ENCODE data around the gene SAP30L. TPM values are rescaled to one million over a fixed set of nuclear protein-coding genes. Genes with fewer than 3 reads are reported as not detected.

Gene SAP30L, protein sequence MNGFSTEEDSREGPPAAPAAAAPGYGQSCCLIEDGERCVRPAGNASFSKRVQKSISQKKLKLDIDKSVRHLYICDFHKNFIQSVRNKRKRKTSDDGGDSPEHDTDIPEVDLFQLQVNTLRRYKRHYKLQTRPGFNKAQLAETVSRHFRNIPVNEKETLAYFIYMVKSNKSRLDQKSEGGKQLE
- total RNA-seq (2014; rRNA removed; shearing (Covaris generic)), result 22.4 and 41.8 TPM in 2 replicates

DNA sequence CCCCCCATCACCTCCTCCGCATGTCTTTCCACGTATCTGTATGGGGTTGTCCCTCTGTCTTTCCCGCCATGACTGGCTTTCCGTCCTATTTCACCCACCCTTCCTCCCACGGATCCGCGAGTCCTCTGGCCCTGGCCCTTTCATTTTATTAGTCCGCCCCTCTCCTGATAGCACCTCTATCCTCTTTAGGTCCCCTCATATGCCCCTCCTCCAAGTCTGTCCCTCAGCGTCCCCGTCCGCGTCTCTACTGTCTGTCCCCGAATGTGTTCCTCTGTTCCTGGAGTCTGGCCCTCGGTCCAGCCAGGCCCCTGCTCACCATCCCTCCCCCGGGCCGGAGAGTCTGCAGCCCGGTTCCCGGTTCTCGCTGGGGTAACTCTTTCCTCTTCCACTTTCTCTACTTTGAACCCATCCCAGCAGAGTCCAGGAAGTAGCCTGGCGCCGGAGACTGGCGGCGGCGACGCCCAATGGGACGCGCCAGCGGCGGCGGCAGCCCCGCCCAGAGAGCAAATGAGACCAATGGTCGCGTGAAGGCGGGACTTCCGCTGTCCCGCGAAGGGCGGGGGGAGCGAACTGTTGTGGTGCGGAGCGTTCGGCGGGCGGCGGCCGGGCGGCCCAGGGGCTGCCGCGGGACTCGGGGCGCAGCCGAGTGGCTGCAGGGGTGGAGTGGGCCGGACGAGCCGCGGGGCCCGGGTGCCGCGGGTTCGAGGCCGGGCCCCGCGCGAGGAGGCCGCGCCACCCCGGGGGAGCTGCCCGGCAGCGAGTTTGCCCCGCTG is at the start of gene SAP30L:
SAP30L (plus strand) TSS at position 576 of the 773 bp plus-strand sequence. CDS start 608 bp downstream, outside the sequence.
- peak; percentile 93 for DNase-seq (ENCODE audit: low spot score)

DNA sequence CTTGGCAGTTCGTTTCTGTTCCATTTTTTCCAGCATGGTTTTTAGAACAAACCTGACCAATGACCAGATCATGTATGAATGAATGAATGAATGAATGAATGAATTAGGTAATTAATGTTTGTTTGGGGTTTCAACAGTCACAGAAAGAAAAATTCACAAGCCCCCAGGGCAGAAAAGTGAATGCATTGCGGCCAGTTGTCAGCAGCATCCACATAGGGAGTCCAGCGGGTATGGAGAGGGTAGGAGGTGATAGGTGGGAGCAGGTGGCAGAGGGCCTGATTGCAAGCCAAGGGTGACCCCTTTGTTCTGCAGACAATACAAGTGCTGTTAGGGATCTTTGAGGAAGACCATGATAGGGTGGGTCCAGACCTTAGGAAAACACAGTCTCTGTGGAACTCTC is 49.7 kb upstream of the SAP30L start:
- no peak for DNase-seq (ENCODE audit: low spot score)

DNA sequence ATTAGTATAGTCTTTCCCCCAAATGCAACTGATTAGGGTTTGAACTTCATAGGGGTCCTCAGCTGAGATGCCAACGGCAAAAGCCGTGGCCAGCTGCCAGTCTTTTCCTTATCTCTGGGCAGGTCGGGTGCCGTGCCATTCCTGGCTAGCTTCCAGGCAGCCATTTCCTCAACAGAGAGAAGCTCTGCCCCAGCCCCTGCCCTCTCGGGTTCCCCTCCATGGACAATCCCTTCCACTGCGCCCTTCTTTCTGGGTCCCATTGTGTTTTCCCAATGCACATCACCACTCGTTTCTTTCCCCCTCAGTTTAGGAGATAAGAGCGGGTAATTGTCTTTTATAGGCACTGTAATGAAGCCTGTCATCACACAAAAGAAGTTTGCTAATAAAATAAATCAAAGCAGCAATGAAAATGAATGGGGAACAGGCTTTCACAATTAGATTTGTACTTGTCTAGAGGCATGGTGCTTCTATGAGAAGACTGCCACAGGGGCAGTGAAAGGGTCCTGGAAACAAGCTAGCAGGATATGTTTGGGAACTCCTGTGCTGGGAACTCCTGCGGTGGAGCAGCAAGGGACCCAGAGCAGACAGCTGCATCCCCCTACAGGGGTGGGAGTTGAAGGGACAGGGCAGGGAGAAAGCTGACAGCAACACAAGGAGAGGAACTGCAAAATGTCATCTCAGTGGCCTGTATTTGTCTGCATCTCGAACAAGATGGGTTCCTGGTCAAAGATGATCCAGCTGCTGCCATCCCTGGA is 48.0 kb upstream of the SAP30L start:
- no peak for DNase-seq (ENCODE audit: low spot score)

DNA sequence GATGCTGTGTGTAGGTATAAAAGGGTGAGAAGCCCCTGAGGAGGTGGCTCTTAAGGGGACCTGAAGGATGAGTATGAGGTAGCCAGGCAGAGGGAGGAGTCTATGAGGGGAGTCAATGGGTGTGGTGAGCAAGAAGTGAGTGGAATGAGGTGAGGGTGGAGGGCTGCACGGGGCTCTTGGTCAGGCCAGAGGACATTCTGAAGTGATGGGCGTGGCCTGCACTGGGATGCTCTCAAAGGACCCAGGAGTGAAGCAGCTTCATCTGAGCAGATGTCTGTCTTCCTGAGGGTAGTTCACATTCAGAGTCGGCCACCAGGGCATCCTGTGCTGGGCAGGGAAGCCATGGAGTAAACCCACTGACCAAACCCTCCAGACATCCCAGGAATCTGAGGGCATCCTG is 45.1 kb upstream of the SAP30L start:
- DNase-seq (ENCODE audit: low spot score), result no peak

DNA sequence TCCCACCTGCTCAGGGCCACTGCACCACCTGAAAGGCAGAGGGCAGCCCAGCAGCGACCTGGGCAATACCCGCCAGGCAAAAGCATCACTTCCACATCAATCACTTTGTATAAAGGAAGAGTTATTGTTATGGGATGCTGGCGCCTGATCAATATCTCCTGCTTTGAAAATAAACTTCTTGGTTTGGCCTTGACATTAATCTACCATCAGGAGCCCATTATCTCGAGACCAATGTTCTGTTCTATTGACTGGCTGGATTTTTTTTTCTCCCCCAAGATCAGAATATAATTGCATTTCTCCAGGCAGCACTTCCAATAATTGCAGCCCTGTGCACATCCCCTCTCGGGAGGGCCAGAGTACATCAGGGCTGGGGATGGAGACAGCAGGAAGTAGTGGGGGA is 44.4 kb upstream of the SAP30L start:
- no peak for DNase-seq (ENCODE audit: low spot score)

DNA sequence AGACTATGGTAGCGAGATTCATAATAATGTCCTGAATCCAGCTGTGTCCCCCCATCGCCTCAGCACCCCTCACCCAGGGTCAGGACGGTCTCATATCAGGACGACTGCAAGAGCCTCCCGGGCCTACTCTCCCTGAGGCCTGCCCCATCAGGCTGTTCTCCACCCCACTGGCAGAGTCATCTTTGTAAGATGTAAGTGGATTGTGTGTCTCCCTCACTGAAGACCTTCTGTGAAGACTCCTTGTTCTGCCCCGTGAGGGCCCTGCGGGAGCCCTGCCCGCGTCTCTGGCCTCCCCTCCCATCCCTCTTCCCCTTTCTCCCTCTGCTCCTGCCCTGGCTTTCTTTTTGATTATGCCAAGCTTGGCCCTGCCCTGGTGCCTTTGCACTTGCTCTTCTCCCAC is 43.9 kb upstream of the SAP30L start:
- DNase-seq (ENCODE audit: low spot score), result no peak

DNA sequence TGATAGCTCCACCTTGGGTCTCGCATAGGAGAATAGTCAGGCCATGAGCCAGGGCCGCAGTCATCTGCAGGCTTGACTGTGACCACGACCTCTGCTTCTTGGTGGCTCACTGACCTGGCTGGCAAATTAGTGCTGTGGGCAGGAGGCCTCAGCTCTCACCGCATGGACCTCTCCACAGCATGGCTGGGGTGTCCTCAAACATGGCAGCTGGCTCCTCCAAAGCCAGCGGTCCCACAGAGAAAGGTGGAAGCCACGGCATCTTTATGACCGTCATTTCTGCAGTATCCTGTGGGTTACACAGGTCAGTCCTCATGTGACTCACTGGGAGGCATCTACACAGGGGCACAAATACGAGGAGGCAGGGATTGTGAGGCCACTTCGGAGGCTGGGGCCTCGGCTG is 43.2 kb upstream of the SAP30L start:
- DNase-seq (ENCODE audit: low spot score), result no peak

DNA sequence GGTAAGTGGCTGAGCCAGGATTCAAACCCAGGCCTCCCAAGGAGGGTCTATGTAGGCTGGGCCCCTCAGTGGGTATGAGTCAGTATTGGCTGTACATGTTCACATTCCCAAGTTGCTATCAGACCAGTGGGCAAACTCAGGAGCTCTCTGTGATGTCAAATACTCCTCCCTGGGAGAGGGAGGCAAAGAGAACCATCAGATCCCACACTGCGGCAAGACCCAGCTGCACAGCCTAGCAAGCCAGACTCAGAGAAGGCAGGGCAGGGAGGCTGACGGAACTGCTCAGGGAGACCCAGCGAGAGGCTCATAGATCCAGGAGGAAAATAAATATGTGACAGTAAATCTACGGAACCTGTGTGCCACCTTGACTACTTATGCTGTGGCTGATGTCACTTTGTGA is 42.6 kb upstream of the SAP30L start:
- DNase-seq (ENCODE audit: low spot score), result no peak

DNA sequence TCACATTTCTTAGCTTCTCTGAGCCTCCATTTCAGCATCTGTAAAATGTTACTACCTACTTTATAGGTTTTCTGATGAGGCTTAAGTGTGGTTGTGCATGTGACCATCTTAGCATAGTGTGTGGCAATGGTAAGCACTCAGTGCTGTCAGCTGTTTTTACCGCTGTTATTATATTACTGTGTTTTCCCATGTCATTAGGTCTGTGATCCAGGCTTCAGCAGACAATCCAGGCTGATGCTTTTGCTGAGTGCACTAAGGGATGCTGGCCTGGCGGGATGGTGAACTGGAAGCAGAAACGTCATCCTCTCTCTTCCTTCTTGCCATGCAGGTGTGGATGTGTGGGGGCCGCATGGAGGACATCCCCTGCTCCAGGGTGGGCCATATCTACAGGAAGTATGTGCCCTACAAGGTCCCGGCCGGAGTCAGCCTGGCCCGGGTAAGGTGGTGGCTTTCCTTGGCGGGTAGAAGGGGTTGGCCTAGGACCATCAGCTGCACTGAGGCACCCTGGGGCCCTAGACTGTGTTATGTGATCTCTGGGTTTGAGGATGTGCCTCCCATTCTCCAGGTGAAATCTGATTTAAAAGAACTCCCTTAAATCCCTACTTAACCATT is 41.9 kb upstream of the SAP30L start:
- DNase-seq (ENCODE audit: low spot score), result no peak

DNA sequence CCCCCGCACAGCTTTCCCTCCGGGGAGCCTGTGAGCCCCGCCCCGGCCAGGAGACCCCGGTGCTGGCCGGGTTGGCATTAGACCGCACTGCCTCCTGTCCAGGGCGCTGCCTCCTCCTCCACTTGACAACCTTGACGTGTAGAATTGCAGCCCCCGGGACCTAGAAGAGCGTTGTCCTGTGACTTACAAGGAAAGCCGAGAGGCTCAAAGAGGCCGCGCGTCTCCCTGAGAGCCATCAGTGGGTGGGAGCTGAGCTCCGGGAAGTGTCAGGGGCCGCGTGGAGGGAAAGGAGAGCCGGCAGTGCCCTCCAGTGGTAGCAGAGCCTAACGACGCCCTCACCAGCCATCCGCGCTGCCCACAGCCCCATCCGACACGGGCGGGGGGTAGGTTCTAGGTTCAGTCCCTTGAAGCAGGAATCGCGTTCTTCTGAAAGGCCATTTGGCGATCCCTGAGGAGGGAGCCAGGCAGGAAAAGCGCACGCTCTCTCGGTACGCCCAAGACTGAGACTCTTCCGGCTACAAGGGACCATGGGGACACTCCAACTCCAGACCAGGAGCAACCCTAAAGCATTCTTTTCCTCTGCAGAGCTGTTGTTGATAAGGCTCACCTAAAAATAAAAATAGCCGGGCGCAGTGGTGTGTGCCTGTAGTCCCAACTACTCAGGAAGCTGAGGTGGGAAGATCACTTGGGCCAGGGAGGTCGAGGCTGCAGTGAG is 40.6 kb upstream of the SAP30L start:
- peak; percentile 81 for DNase-seq (ENCODE audit: low spot score)

DNA sequence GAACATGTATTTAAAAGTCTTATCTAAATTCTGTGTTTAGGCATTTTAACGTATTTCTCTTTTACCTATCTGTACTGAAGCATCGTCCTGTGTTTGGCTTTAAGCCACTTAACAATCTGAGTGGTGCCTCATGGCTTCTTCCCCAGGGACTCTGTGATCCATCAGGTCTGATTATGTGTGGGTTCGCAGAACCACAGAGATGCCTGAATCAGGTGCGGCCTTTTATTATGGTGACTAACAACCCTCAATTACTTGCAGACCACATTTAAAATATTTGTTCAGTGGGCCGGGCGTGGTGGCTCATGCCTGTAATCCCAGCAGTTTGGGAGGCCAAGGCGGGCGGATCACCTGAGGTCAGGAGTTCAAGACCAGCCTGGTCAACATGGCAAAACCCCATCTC is 39.6 kb upstream of the SAP30L start:
- DNase-seq (ENCODE audit: low spot score), result peak; percentile 89

DNA sequence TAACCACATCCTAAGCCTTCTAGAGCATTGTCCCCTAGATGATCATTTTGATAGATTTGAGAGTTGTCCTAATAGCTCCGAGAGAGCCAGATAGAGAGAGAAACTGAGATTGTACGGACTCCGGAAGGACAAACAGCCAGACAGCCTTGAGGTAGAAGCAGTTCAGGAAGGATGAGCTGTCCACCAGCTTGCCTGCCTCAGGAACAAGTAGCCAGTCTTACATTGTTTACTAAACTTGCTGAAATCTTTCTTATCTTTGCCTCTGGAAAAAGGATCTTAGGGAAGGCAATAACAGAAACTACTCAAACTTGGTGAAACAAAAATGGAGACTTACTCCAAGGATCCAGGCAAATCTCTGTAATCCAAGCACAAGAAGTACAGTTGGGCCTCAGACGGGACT is 39.0 kb upstream of the SAP30L start:
- no peak for DNase-seq (ENCODE audit: low spot score)

DNA sequence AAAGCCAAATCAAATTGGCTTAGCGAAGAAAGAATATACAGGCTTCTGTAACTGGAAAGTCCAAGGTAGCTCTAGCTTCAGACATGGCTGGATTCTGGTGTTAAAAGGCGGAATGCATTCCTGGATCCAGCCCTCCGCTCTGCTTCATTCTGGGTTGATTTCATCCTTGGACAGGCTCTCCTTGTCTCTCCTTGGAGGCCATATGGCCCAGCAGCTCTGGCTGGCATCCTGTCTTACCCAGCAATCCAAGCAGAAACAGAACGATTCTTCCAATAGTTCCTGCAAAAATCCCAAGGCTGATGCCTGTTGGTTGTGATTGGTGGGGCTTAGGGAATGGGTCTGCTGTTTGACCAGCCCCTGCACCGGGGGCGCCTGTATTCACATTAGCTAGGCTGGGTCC is 37.0 kb upstream of the SAP30L start:
- no peak for DNase-seq (ENCODE audit: low spot score)

DNA sequence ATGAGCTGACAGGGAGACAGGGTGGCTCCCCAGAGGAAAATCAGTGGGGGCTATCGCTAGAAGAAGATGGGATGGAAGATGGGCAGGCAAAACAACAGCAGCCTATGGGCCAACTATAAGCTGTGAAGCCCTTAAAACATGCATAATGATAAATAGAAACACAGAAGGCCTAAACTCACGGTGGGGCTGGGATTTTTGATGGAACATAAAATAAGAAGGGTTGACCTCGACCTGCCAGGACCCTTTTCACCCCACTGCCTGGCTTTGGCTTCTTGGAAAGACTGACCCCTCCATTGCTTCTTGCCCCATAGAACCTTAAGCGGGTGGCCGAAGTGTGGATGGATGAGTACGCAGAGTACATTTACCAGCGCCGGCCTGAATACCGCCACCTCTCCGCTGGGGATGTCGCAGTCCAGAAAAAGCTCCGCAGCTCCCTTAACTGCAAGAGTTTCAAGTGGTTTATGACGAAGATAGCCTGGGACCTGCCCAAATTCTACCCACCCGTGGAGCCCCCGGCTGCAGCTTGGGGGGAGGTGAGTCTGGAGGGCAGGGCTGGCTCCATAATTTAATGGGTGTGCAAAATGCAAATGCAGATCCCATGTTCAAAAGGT is 36.5 kb upstream of the SAP30L start:
- DNase-seq (ENCODE audit: low spot score), result no peak

DNA sequence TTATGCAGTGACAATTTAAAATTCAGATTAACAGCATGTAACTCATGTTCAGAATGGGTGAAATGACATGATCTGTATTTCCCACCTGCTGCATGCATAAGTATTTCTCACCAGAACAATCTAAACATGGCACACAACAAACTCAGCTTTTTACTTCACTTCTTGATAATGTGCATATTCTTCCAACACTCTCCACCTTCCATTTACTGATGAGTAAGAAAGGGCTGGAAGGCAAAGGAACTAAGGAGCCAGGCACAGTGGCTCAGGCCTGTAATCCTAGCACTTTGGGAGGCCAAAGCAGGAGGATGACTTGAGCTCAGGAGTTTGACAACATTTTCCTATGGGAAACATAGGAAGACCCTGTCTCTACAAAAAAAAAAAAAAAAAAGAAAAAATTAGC is 35.8 kb upstream of the SAP30L start:
- DNase-seq (ENCODE audit: low spot score), result no peak

DNA sequence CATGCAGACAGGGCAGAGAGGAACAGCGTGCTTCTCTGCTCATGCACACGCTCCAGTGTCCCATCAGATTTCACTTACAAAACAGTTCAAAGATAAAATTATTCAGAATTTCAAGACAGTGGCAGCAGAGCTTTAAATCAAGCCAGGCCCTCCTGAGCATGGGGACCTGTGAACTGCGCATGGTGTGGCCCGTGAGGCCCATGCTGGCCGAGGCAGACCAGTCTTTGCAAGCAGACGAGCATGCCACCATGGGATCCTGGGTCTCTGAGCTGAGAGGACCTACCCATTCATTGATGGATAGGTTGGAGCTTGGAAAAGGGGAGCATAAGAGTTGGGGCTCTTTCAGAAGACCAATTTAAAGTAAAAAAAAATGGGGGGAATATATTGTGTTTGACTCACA is 35.0 kb upstream of the SAP30L start:
- DNase-seq (ENCODE audit: low spot score), result no peak

DNA sequence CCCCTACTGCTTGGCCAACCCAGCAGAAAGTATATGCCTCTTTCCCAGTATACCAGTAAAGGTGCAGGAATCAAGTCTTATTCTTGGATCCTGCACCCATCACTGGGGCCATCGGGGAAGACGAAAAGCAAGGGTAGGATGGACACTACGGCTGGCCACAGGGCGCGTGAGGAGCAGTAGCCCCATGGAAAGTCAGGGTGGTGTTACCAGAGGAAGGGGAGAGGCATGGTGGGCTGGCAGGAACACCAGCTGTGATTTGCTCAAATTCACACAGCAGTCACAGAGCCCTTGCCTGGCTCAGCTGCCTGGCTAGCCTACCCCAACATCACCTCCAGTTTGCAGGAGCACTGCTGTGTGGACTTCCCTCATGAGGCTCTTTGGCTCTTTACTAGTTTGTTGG is 34.5 kb upstream of the SAP30L start:
- no peak for DNase-seq (ENCODE audit: low spot score)

DNA sequence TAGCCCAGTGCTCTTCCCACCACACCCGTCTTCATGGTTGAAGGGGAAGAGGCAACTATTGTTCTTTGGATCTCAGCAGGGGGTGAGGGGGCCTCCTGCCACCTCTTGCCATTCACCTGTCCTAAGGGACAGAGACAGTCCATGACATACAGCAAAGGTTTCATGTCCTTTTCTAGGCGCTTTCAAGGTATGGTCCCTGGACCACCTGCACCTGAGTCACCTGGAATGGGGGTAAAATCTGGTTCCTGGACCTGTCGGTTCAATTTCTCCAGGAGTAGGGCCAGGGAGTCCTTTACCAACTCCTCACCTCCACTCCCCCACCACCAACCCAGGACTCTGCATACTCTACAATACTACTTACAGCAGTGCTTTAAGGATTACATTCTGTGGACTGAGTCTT is 33.5 kb upstream of the SAP30L start:
- DNase-seq (ENCODE audit: low spot score), result no peak

DNA sequence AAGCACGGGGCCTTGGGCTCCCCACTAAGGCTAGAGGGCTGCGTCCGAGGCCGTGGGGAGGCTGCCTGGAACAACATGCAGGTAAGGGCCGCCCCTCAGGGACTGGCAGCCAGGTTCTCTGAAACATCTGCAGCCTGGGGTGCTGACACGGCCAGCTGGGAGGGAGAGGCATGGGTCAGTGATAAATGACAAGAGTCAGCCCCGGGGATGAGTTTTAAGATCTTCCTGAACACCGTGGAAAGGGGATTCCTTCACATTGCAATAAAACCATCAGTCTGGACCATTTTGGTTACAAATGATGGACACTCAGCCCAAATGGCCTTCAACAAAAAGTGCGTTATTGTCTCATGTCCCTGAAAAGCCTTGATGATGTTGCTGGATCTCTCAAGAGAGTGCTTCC is 32.9 kb upstream of the SAP30L start:
- no peak for DNase-seq (ENCODE audit: low spot score)

DNA sequence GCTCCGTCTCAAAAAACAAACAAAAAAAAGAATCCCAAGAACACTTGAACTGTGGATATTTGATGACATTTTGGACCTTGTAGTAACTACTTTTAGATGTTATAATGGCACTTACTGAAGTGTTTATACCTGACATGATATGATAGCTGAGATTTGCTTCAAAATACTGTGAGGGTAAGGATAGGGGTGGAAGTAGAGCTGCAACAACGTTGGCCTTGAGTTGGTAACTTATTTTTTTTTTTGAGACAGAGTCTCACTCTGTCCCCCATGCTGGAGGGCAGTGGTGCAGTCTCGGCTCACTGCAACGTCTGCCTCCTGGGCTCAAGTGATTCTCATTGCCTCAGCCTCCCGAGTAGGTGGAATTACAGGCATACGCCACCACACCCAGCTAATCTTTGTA is 30.7 kb upstream of the SAP30L start:
- DNase-seq (ENCODE audit: low spot score), result no peak

DNA sequence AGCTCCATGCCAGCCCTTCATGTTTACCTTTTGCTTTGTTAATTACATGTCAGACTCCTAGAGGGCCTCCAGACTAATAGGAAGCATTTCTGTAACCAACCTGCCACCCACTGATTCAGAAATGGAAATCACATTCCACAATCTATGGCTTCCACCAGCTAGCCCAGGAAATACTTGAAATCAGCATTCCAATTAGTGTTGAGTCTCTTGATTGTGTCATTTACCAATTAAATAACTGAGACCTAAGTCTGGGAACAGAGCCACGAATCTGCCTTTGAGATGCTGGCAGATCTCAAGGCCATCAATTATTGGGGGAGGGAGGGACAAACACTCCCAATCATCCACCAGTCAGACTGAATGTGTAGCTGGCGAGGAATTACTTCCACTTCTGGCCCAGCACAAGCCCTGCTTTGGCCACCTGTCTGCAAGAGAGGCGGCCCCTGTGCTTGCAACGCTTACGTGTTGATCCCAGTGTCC is 27.4 kb upstream of the SAP30L start:
- no peak for DNase-seq (ENCODE audit: low spot score)

Data from A172 (cell line).